ENCODE results near the gene RASA3.

The RASA3 gene

GRCh38 chr13:113995051-113995601 is 137.3 kb downstream of the RASA3 start:
- Histone ChIP-seq H3F3A (ENCODE audit: insufficient read depth, low read length) (no peaks in the 10 kb centered on the region; the same call in 1 of the 2 replicates), H3K4me3 (ENCODE audit: low read length) (no peak overlapping the region), H2AFZ (ENCODE audit: low read length) (no peak overlapping the region), H3K27me3 (replicated peaks; ENCODE audit: insufficient read depth, low read length) (no peaks in the 10 kb centered on the region), H3K9ac (ENCODE audit: low read length) (no peak overlapping the region), H3K4me2 (ENCODE audit: low read depth, low read length) (no peak overlapping the region), H4K20me1 (ENCODE audit: insufficient read depth, low read length) (no peaks in the 10 kb centered on the region), H3K36me3 (replicated peaks; ENCODE audit: insufficient read depth, low read length) (peaks cover 13% of the 10 kb centered on the region), H3K27ac (ENCODE audit: low read length) (no peak overlapping the region), H3K79me2 (ENCODE audit: low read length) (peaks cover 10% of the 10 kb centered on the region), H3K4me1 (ENCODE audit: low read length) (no peaks in the 10 kb centered on the region), H3K9me3 (replicated peaks; ENCODE audit: insufficient read depth, low read length) (no peaks in the 10 kb centered on the region), H3K9me2 (replicated peaks; ENCODE audit: insufficient read depth, low read length) (no peaks in the 10 kb centered on the region)
- TF ChIP-seq EZH2 (optimal IDR thresholded peaks at IDR 0.05; ENCODE audit: low read depth, low read length): no peak
- no peak for TF ChIP-seq CTCF (IDR thresholded peaks at IDR 0.05; ENCODE audit: low read length)
- no peak for TF ChIP-seq EZH2phosphoT487 (IDR thresholded peaks at IDR 0.05; ENCODE audit: low read length)
- DNase-seq: no peak

- no peaks in the 10 kb centered on the region for H3K9me3 ChIP-seq (replicated peaks; ENCODE audit: insufficient read depth, low read length)
- no peak overlapping the region for H2AFZ ChIP-seq (ENCODE audit: low read length)
- TF ChIP-seq EZH2phosphoT487 (IDR thresholded peaks at IDR 0.05; ENCODE audit: low read length): no peak
- no peak for TF ChIP-seq CTCF (IDR thresholded peaks at IDR 0.05; ENCODE audit: low read length)
- TF ChIP-seq EZH2 (optimal IDR thresholded peaks at IDR 0.05; ENCODE audit: low read depth, low read length): no peak
- no peak overlapping the region for H3K4me2 ChIP-seq (ENCODE audit: low read depth, low read length)
- no peaks in the 10 kb centered on the region for H3K9me2 ChIP-seq (replicated peaks; ENCODE audit: insufficient read depth, low read length)
- H3F3A ChIP-seq (ENCODE audit: insufficient read depth, low read length): no peaks in the 10 kb centered on the region; the same call in 1 of the 2 replicates
- no peak overlapping the region for H3K27ac ChIP-seq (ENCODE audit: low read length)
- H3K4me1 ChIP-seq (ENCODE audit: low read length): no peaks in the 10 kb centered on the region
- no peak overlapping the region for H3K4me3 ChIP-seq (ENCODE audit: low read length)
- H3K27me3 ChIP-seq (replicated peaks; ENCODE audit: insufficient read depth, low read length): no peaks in the 10 kb centered on the region
- peaks cover 19% of the 10 kb centered on the region for H3K79me2 ChIP-seq (ENCODE audit: low read length)
- H4K20me1 ChIP-seq (ENCODE audit: insufficient read depth, low read length): no peaks in the 10 kb centered on the region
- peaks cover 13% of the 10 kb centered on the region for H3K36me3 ChIP-seq (replicated peaks; ENCODE audit: insufficient read depth, low read length)
- DNase-seq: no peak
- no peak overlapping the region for H3K9ac ChIP-seq (ENCODE audit: low read length)
Measured at GRCh38 chr13:113992276-113993005, 140.0 kb downstream of the RASA3 start.

- Histone ChIP-seq H3K27me3 (replicated peaks; ENCODE audit: insufficient read depth, low read length) (no peaks in the 10 kb centered on the region), H3K79me2 (ENCODE audit: low read length) (peaks cover 19% of the 10 kb centered on the region), H3K9me2 (replicated peaks; ENCODE audit: insufficient read depth, low read length) (no peaks in the 10 kb centered on the region), H3K9me3 (replicated peaks; ENCODE audit: insufficient read depth, low read length) (no peaks in the 10 kb centered on the region), H3K27ac (ENCODE audit: low read length) (no peak overlapping the region), H3K4me2 (ENCODE audit: low read depth, low read length) (no peak overlapping the region), H3K9ac (ENCODE audit: low read length) (no peak overlapping the region), H2AFZ (ENCODE audit: low read length) (no peak overlapping the region), H3K4me3 (ENCODE audit: low read length) (no peak overlapping the region), H3K36me3 (replicated peaks; ENCODE audit: insufficient read depth, low read length) (peaks cover 13% of the 10 kb centered on the region), H4K20me1 (ENCODE audit: insufficient read depth, low read length) (no peaks in the 10 kb centered on the region), H3K4me1 (ENCODE audit: low read length) (no peaks in the 10 kb centered on the region), H3F3A (ENCODE audit: insufficient read depth, low read length) (no peaks in the 10 kb centered on the region; the same call in 1 of the 2 replicates)
- TF ChIP-seq EZH2 (optimal IDR thresholded peaks at IDR 0.05; ENCODE audit: low read depth, low read length) (no peak), CTCF (IDR thresholded peaks at IDR 0.05; ENCODE audit: low read length) (no peak), EZH2phosphoT487 (IDR thresholded peaks at IDR 0.05; ENCODE audit: low read length) (no peak)
- DNase-seq: no peak
Measured at GRCh38 chr13:113991676-113992179, 140.7 kb downstream of the RASA3 start.

All from MM.1S (cell line).